Left ventricle myocardium inferior (tissue), 1 donor: Measurements from ENCODE around the gene PCNT. TPM values are rescaled to one million over a fixed set of nuclear protein-coding genes. Genes with fewer than 3 reads are reported as not detected.

ENCODE experiments used
- DNase-seq: peaks from one replicate; pipeline ENCODE4 v3.0.0-alpha.2; 2020
- H3K27ac ChIP-seq: fragments of 200-600 bp; replicated peaks from 2 replicates; pipeline ENCODE4 v1.8.0; 2021
- H3K27me3 ChIP-seq: fragments of 200-600 bp; 2 replicates; pipeline ENCODE4 v1.8.0; 2021; ENCODE audit warnings: low read depth
- H3K36me3 ChIP-seq: fragments of 200-600 bp; 2 replicates; pipeline ENCODE4 v1.8.0; 2021
- H3K4me1 ChIP-seq: fragments of 200-600 bp; 2 replicates; pipeline ENCODE4 v1.8.0; 2021
- H3K4me3 ChIP-seq: fragments of 200-600 bp; 2 replicates; pipeline ENCODE4 v1.8.0; 2021; ENCODE audit warnings: mild to moderate bottlenecking, moderate library complexity
- H3K9me3 ChIP-seq: fragments of 200-600 bp; replicated peaks from 2 replicates; pipeline ENCODE4 v1.8.0; 2021
- intact Hi-C: fragments of 100-400 bp; cut with micrococcal nuclease; formaldehyde crosslinking; loops from one replicate; pipeline ENCODE4 v1.11.0; 2022
- total RNA-seq: library from RNA; stranded (reverse); fragmentation: NEBNext Ultra II Directional; extraction: Animal tissue kit (Norgen Biotek cat#: 25700); gene quantifications from one replicate; pipeline ENCODE4 v1.2.1, GENCODE V29; 2021
- TF ChIP-seq, protein P1 (sequence below): fragments of 200-600 bp; IDR thresholded peaks from 2 replicates; pipeline ENCODE4 v1.8.0; 2021; ENCODE audit warnings: antibody characterized with exemption, mild to moderate bottlenecking, borderline replicate concordance
- donor health status: DM: no; HTN: yes; CAD: no; lungs with severe emphysema.

PCNT gene
- total RNA-seq, 1 donor from 2014 or later = 36.3 TPM

DNA sequence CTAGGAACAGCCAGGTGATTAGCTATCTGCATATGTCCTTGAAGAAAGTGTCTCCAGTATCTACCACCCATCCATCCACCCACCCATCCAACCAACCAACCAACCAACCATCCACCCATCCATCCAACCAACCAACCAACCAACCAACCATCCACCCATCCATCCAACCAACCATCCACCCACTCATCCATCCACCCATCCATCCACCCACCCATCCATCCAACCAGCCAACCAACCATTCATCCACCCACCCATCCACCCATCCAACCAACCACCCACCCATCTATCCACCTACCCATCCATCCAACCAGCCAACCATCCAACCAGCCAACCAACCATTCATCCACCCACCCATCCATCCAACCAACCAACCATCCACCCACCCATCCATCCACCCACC, 12.4 kb upstream of the PCNT start:
- no peak overlapping the region for H3K4me3 ChIP-seq
- H3K4me1 ChIP-seq = no peaks in the 10 kb centered on the region
- H3K27me3 ChIP-seq = no peaks in the 10 kb centered on the region
- H3K27ac ChIP-seq = no peak overlapping the region
- no peaks in the 10 kb centered on the region for H3K9me3 ChIP-seq
- intact Hi-C loops = no loop called here
- TF ChIP-seq, protein P1, sequence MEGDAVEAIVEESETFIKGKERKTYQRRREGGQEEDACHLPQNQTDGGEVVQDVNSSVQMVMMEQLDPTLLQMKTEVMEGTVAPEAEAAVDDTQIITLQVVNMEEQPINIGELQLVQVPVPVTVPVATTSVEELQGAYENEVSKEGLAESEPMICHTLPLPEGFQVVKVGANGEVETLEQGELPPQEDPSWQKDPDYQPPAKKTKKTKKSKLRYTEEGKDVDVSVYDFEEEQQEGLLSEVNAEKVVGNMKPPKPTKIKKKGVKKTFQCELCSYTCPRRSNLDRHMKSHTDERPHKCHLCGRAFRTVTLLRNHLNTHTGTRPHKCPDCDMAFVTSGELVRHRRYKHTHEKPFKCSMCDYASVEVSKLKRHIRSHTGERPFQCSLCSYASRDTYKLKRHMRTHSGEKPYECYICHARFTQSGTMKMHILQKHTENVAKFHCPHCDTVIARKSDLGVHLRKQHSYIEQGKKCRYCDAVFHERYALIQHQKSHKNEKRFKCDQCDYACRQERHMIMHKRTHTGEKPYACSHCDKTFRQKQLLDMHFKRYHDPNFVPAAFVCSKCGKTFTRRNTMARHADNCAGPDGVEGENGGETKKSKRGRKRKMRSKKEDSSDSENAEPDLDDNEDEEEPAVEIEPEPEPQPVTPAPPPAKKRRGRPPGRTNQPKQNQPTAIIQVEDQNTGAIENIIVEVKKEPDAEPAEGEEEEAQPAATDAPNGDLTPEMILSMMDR = no peak
- H3K36me3 ChIP-seq = no peaks in the 10 kb centered on the region
- no peak for DNase-seq

DNA sequence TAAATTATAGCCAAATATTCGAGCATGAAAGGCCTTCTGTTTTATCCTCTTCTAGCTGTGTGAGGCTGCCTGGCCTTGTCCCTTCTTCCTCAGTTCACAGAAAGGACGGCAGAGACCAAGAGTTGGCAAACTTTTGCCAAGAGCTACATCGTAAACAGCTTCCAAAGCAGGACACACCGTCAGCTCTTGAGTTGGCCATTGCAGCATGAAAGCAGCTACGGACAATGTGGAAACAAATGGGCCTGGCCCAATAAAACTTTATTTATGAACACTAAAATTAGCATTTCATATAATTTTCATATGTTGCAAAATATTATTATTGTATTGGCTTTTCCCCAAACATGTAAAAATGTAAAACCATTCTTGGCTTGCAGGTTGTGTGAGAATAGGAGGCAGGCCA, 11.0 kb upstream of the PCNT start:
- peaks cover 6% of the 10 kb centered on the region for H3K4me1 ChIP-seq
- H3K9me3 ChIP-seq = no peaks in the 10 kb centered on the region
- no peak for DNase-seq
- no peak overlapping the region for H3K27ac ChIP-seq
- intact Hi-C loops = no loop called here
- TF ChIP-seq, protein P1 = no peak
- H3K4me3 ChIP-seq = no peak overlapping the region
- H3K36me3 ChIP-seq = no peaks in the 10 kb centered on the region
- H3K27me3 ChIP-seq = no peaks in the 10 kb centered on the region

DNA sequence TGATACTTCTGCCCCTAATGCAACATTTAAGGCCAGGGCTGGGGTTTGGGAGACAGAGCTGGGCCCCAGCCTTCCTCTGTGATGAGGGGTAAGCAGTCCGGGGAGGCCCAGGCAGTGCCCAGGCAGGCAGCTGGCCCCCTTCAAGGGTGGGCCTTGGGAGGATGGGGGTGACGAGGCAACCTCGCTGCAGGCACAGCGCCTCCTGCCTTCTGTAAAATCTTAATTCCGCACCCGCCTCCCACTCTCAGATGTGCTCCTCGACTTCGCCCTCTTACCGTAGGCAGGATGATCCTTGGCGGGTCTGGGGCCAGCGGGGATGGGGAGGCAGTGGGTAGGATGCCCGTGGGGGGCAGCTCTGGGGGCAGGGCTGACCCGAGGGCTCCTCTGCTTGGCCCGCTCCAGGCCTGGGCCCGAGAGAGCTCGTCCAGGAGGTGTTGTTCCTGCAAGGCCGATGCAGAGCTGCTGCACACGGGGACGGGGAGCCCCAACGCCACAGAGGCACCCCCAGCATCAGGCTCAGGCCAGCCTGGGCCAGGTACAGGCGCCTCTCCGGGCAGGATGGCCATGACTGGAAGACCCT, 9.4 kb upstream of the PCNT start:
- H3K4me1 ChIP-seq = peaks cover 14% of the 10 kb centered on the region
- H3K9me3 ChIP-seq = no peaks in the 10 kb centered on the region
- no peaks in the 10 kb centered on the region for H3K36me3 ChIP-seq
- no peak overlapping the region for H3K4me3 ChIP-seq
- no peaks in the 10 kb centered on the region for H3K27me3 ChIP-seq
- no peak for DNase-seq
- TF ChIP-seq, protein P1 = no peak
- H3K27ac ChIP-seq = no peak overlapping the region
- intact Hi-C loops = no loop called here

DNA sequence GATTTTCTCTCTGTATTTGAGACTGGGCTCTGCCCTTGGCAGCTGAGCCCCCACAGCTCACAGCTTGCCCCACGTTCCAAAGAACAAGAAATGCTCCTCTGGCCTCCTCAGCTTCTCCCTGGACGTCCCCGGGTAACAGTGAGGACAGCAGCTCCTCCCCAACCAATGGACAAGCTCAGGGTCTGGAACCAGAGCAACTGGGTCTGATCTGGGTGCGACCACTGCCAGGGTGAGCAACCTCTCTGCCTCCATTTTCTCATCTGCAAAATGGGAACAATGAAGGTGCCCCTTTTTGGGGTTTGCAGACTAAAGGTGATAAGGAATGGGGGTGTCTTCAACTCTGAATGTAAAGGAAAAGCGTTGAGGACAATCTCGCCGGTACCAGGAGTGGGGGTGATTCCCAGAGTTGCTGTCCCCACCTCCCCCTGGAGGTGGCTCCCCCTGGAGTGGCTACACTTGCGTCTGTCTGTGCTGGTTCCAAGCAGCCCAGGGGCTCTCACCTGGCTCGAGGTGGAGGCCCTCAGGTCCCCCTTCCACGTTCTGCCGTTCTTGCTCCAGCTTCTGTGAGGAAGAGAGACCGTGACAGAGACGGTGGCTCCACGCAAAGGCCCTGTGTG, 7.1 kb upstream of the PCNT start:
- Histone ChIP-seq H3K27ac (no peak overlapping the region), H3K9me3 (no peaks in the 10 kb centered on the region), H3K4me3 (no peak overlapping the region), H3K4me1 (peaks cover 15% of the 10 kb centered on the region), H3K27me3 (no peaks in the 10 kb centered on the region), H3K36me3 (no peaks in the 10 kb centered on the region)
- intact Hi-C loops = no loop called here
- no peak for DNase-seq
- TF ChIP-seq, protein P1 = no peak

DNA sequence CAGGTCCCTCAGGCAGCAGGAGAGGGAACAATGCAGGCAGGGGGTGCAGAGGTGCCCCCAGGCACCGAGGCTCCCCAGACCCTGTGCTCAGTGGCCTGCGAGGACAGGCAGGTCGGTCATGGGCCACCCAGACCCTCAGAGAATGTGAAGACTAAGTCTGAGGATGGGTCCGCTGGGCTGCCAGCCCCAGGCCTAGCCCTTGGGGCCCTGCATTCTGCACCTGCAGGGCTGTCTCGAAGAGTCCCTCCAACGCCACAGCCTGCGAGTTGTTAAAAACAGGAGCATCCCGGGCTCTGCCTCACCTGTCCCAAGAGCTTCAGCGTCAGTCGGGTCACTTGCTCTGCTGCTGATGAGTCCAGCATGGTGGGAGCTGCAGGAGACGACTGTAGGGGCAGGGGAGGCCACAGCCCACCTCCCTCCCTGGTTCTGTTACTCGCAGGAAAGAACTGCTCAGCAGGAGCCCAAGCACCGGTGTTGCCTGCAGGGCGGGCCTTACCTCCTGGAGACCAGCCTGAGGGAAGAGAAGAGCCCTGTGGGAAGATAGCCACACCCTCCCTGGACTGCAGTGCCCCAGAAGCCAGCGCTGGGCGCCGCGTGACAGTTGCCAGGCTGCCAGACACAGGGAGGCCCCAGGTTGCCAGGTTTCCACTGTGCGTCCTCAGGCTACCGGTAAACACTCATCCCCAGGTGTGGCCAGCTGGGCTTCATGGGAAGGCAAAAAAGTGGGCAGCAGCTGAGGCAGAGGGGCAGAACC, 6.1 kb upstream of the PCNT start:
- Histone ChIP-seq H3K4me1 (peaks cover 26% of the 10 kb centered on the region), H3K36me3 (no peaks in the 10 kb centered on the region), H3K4me3 (no peak overlapping the region), H3K27ac (peak overlapping the region; percentile 23), H3K27me3 (no peaks in the 10 kb centered on the region), H3K9me3 (no peaks in the 10 kb centered on the region)
- peak; percentile 66 for DNase-seq
- TF ChIP-seq, protein P1 = no peak
- intact Hi-C loops = no loop called here
